ENCODE results near the gene KRTAP6-1. TPM values are rescaled to one million over a fixed set of nuclear protein-coding genes. Genes with fewer than 3 reads are reported as not detected.

Gene KRTAP6-1
- total RNA-seq = not detected
- total RNA-seq (2013) = not detected
- total RNA-seq = 0 reads per million in 29 experiments

- DNase-seq (no peak), ATAC-seq (replicated peaks in 1 of 4) (no peak)
- no peaks in the 10 kb centered on the region for H3K9me3 ChIP-seq
- Mint-ChIP-seq H3K27ac (no peak within 1 kb of the TSS), H3K9me3 (peaks cover 4 to 5% (median 4%) of the 10 kb centered on the region in 3 donors), H3K4me1 (no peaks in the 10 kb centered on the region), H3K4me3 (no peak within 1 kb of the TSS), H3K27me3 (peaks cover 0 to 3% of the 10 kb centered on the region in 2 donors), H3K36me3 (no peaks in the 10 kb centered on the region)
- ChIA-PET POLR2A (no interaction called here), CTCF (no interaction called here)
- H3K36me3 ChIP-seq (ENCODE audit: control insufficient read depth in 2 of 2, extremely low read depth in 1 of 2, insufficient read depth in 1 of 2, low read length in 1 of 2) = no peaks in the 10 kb centered on the region
- H3K4me1 ChIP-seq (ENCODE audit: control insufficient read depth in 1 of 2, extremely low read depth in 1 of 2, insufficient read depth in 2 of 2, low read length in 2 of 2) = no peaks in the 10 kb centered on the region
- H3K27me3 ChIP-seq (replicated peaks in 1 of 2; ENCODE audit: control insufficient read depth in 2 of 2, extremely low read depth in 1 of 2, insufficient read depth in 2 of 2, low read length in 1 of 2) = no peaks in the 10 kb centered on the region
- no peak within 1 kb of the TSS for H3K4me3 ChIP-seq (ENCODE audit: control insufficient read depth in 1 of 2, extremely low read depth in 1 of 2, low read length in 1 of 2)
- H3K27ac ChIP-seq (ENCODE audit: low read length) = no peak within 1 kb of the TSS
- 27% methylated on average over 1 of the region's 2 CpGs for WGBS (ENCODE audit: insufficient coverage)
Measured at GRCh38 chr21:30613836-30614235, at the start of gene KRTAP6-1. TSS of gene KRTAP6-1 (minus strand) at chr21:30613930. CDS start at chr21:30613904, 26 bp downstream.

GRCh38 chr21:30652891-30653290 is 39.2 kb upstream of the KRTAP6-1 start:
- H3K4me1 ChIP-seq (ENCODE audit: control insufficient read depth in 1 of 2, extremely low read depth in 1 of 2, insufficient read depth in 2 of 2, low read length in 2 of 2) = no peaks in the 10 kb centered on the region
- no peaks in the 10 kb centered on the region for H3K4me1 Mint-ChIP-seq
- POLR2A ChIA-PET = no interaction called here
- no peak overlapping the region for H3K27ac ChIP-seq (ENCODE audit: low read length)
- DNase-seq (no peak), ATAC-seq (replicated peaks in 1 of 4) (no peak)
- no peak overlapping the region for H3K4me3 Mint-ChIP-seq
- CTCF ChIA-PET = no interaction called here
- H3K36me3 ChIP-seq (ENCODE audit: control insufficient read depth in 2 of 2, extremely low read depth in 1 of 2, insufficient read depth in 1 of 2, low read length in 1 of 2) = no peaks in the 10 kb centered on the region
- H3K9me3 Mint-ChIP-seq = no peaks in the 10 kb centered on the region
- H3K27me3 ChIP-seq (replicated peaks in 1 of 2; ENCODE audit: control insufficient read depth in 2 of 2, extremely low read depth in 1 of 2, insufficient read depth in 2 of 2, low read length in 1 of 2) = no peaks in the 10 kb centered on the region
- no peak overlapping the region for H3K27ac Mint-ChIP-seq
- H3K27me3 Mint-ChIP-seq = peaks cover 0 to 1% of the 10 kb centered on the region in 2 donors
- H3K4me3 ChIP-seq (ENCODE audit: control insufficient read depth in 1 of 2, extremely low read depth in 1 of 2, low read length in 1 of 2) = no peak overlapping the region
- H3K9me3 ChIP-seq = no peaks in the 10 kb centered on the region
- no peaks in the 10 kb centered on the region for H3K36me3 Mint-ChIP-seq

GRCh38 chr21:30646904-30647414 is 33.2 kb upstream of the KRTAP6-1 start:
- no peaks in the 10 kb centered on the region for H3K36me3 ChIP-seq (ENCODE audit: control insufficient read depth in 2 of 2, extremely low read depth in 1 of 2, insufficient read depth in 1 of 2, low read length in 1 of 2)
- WGBS (ENCODE audit: insufficient coverage) = no CpG with 5 or more reads among the region's 1 CpG
- no peak overlapping the region for H3K27ac ChIP-seq (ENCODE audit: low read length)
- no peaks in the 10 kb centered on the region for H3K4me1 Mint-ChIP-seq
- H3K9me3 Mint-ChIP-seq = peaks cover 0 to 3% (median 0%) of the 10 kb centered on the region in 3 donors
- H3K27me3 ChIP-seq (replicated peaks in 1 of 2; ENCODE audit: control insufficient read depth in 2 of 2, extremely low read depth in 1 of 2, insufficient read depth in 2 of 2, low read length in 1 of 2) = no peaks in the 10 kb centered on the region
- H3K4me3 Mint-ChIP-seq = no peak overlapping the region
- ChIA-PET POLR2A (no interaction called here), CTCF (interaction anchor here in 1 of 2 donors (0.7 kb wide), 1 partner anchor 1194 kb away, joined by 3 read pairs; no protein-coding TSS in a partner anchor)
- H3K27ac Mint-ChIP-seq = no peak overlapping the region
- peaks cover 0 to 1% of the 10 kb centered on the region in 2 donors for H3K27me3 Mint-ChIP-seq
- H3K4me3 ChIP-seq (ENCODE audit: control insufficient read depth in 1 of 2, extremely low read depth in 1 of 2, low read length in 1 of 2) = no peak overlapping the region
- no peak for ATAC-seq (replicated peaks in 1 of 4)
- DNase-seq = no peak
- no peaks in the 10 kb centered on the region for H3K9me3 ChIP-seq
- H3K4me1 ChIP-seq (ENCODE audit: control insufficient read depth in 1 of 2, extremely low read depth in 1 of 2, insufficient read depth in 2 of 2, low read length in 2 of 2) = no peaks in the 10 kb centered on the region
- no peaks in the 10 kb centered on the region for H3K36me3 Mint-ChIP-seq

GRCh38 chr21:30642564-30642963 is 28.8 kb upstream of the KRTAP6-1 start, which contains the start of gene KRTAP20-3:
TSS of gene KRTAP20-3 (plus strand) at chr21:30642864.
- ATAC-seq (replicated peaks in 1 of 4) (no peak), DNase-seq (no peak)
- H3K27ac Mint-ChIP-seq = no peak within 1 kb of the TSS
- no peaks in the 10 kb centered on the region for H3K36me3 Mint-ChIP-seq
- no peak within 1 kb of the TSS for H3K4me3 Mint-ChIP-seq
- Histone ChIP-seq H3K4me1 (ENCODE audit: control insufficient read depth in 1 of 2, extremely low read depth in 1 of 2, insufficient read depth in 2 of 2, low read length in 2 of 2) (no peaks in the 10 kb centered on the region), H3K27me3 (replicated peaks in 1 of 2; ENCODE audit: control insufficient read depth in 2 of 2, extremely low read depth in 1 of 2, insufficient read depth in 2 of 2, low read length in 1 of 2) (no peaks in the 10 kb centered on the region), H3K4me3 (ENCODE audit: control insufficient read depth in 1 of 2, extremely low read depth in 1 of 2, low read length in 1 of 2) (no peak within 1 kb of the TSS), H3K9me3 (no peaks in the 10 kb centered on the region), H3K36me3 (ENCODE audit: control insufficient read depth in 2 of 2, extremely low read depth in 1 of 2, insufficient read depth in 1 of 2, low read length in 1 of 2) (no peaks in the 10 kb centered on the region), H3K27ac (ENCODE audit: low read length) (no peak within 1 kb of the TSS)
- ChIA-PET CTCF (no interaction called here), POLR2A (no interaction called here)
- WGBS (ENCODE audit: insufficient coverage) = no CpG with 5 or more reads among the region's 2 CpGs
- no peaks in the 10 kb centered on the region for H3K27me3 Mint-ChIP-seq
- no peaks in the 10 kb centered on the region for H3K4me1 Mint-ChIP-seq
- peaks cover 0 to 3% (median 0%) of the 10 kb centered on the region in 3 donors for H3K9me3 Mint-ChIP-seq

GRCh38 chr21:30638686-30639085 is 25.0 kb upstream of the KRTAP6-1 start:
- POLR2A ChIA-PET = no interaction called here
- H3K4me1 ChIP-seq (ENCODE audit: control insufficient read depth in 1 of 2, extremely low read depth in 1 of 2, insufficient read depth in 2 of 2, low read length in 2 of 2) = no peaks in the 10 kb centered on the region
- Mint-ChIP-seq H3K27ac (no peak overlapping the region), H3K4me3 (no peak overlapping the region), H3K36me3 (no peaks in the 10 kb centered on the region), H3K9me3 (peaks cover 0 to 3% (median 0%) of the 10 kb centered on the region in 3 donors), H3K4me1 (no peaks in the 10 kb centered on the region), H3K27me3 (no peaks in the 10 kb centered on the region)
- H3K9me3 ChIP-seq = no peaks in the 10 kb centered on the region
- no peak overlapping the region for H3K27ac ChIP-seq (ENCODE audit: low read length)
- DNase-seq = no peak
- H3K27me3 ChIP-seq (replicated peaks in 1 of 2; ENCODE audit: control insufficient read depth in 2 of 2, extremely low read depth in 1 of 2, insufficient read depth in 2 of 2, low read length in 1 of 2) = no peaks in the 10 kb centered on the region
- no CpG with 5 or more reads among the region's 3 CpGs for WGBS (ENCODE audit: insufficient coverage)
- no peak for ATAC-seq (replicated peaks in 1 of 4)
- H3K36me3 ChIP-seq (ENCODE audit: control insufficient read depth in 2 of 2, extremely low read depth in 1 of 2, insufficient read depth in 1 of 2, low read length in 1 of 2) = no peaks in the 10 kb centered on the region
- CTCF ChIA-PET = no interaction called here
- H3K4me3 ChIP-seq (ENCODE audit: control insufficient read depth in 1 of 2, extremely low read depth in 1 of 2, low read length in 1 of 2) = no peak overlapping the region

GRCh38 chr21:30634906-30635305 is 21.2 kb upstream of the KRTAP6-1 start, which contains the start of gene KRTAP20-2:
TSS of gene KRTAP20-2 (plus strand) at chr21:30635206. CDS start at chr21:30635264, 58 bp downstream.
- Histone ChIP-seq H3K4me1 (ENCODE audit: control insufficient read depth in 1 of 2, extremely low read depth in 1 of 2, insufficient read depth in 2 of 2, low read length in 2 of 2) (no peaks in the 10 kb centered on the region), H3K4me3 (ENCODE audit: control insufficient read depth in 1 of 2, extremely low read depth in 1 of 2, low read length in 1 of 2) (no peak within 1 kb of the TSS), H3K36me3 (ENCODE audit: control insufficient read depth in 2 of 2, extremely low read depth in 1 of 2, insufficient read depth in 1 of 2, low read length in 1 of 2) (no peaks in the 10 kb centered on the region), H3K27me3 (replicated peaks in 1 of 2; ENCODE audit: control insufficient read depth in 2 of 2, extremely low read depth in 1 of 2, insufficient read depth in 2 of 2, low read length in 1 of 2) (no peaks in the 10 kb centered on the region), H3K27ac (ENCODE audit: low read length) (no peak within 1 kb of the TSS), H3K9me3 (no peaks in the 10 kb centered on the region)
- Mint-ChIP-seq H3K27ac (no peak within 1 kb of the TSS), H3K9me3 (no peaks in the 10 kb centered on the region), H3K27me3 (peaks cover 0 to 6% of the 10 kb centered on the region in 2 donors), H3K36me3 (no peaks in the 10 kb centered on the region), H3K4me3 (no peak within 1 kb of the TSS), H3K4me1 (no peaks in the 10 kb centered on the region)
- DNase-seq = no peak
- 100% methylated on average over 1 of the region's 1 CpG for WGBS (ENCODE audit: insufficient coverage)
- ChIA-PET POLR2A (no interaction called here), CTCF (no interaction called here)
- no peak for ATAC-seq (replicated peaks in 1 of 4)

GRCh38 chr21:30629200-30629599 is 15.5 kb upstream of the KRTAP6-1 start:
- DNase-seq (no peak), ATAC-seq (replicated peaks in 1 of 4) (no peak)
- H3K4me3 Mint-ChIP-seq = no peak overlapping the region
- no peak overlapping the region for H3K27ac ChIP-seq (ENCODE audit: low read length)
- ChIA-PET POLR2A (no interaction called here), CTCF (no interaction called here)
- peaks cover 0 to 3% (median 0%) of the 10 kb centered on the region in 3 donors for H3K9me3 Mint-ChIP-seq
- H3K36me3 ChIP-seq (ENCODE audit: control insufficient read depth in 2 of 2, extremely low read depth in 1 of 2, insufficient read depth in 1 of 2, low read length in 1 of 2) = no peaks in the 10 kb centered on the region
- no peaks in the 10 kb centered on the region for H3K27me3 ChIP-seq (replicated peaks in 1 of 2; ENCODE audit: control insufficient read depth in 2 of 2, extremely low read depth in 1 of 2, insufficient read depth in 2 of 2, low read length in 1 of 2)
- no peak overlapping the region for H3K4me3 ChIP-seq (ENCODE audit: control insufficient read depth in 1 of 2, extremely low read depth in 1 of 2, low read length in 1 of 2)
- H3K4me1 ChIP-seq (ENCODE audit: control insufficient read depth in 1 of 2, extremely low read depth in 1 of 2, insufficient read depth in 2 of 2, low read length in 2 of 2) = no peaks in the 10 kb centered on the region
- no CpG with 5 or more reads among the region's 1 CpG for WGBS (ENCODE audit: insufficient coverage)
- peaks cover 2% of the 10 kb centered on the region for H3K9me3 ChIP-seq
- no peaks in the 10 kb centered on the region for H3K4me1 Mint-ChIP-seq
- H3K36me3 Mint-ChIP-seq = no peaks in the 10 kb centered on the region
- H3K27ac Mint-ChIP-seq = no peak overlapping the region
- H3K27me3 Mint-ChIP-seq = peaks cover 0 to 6% of the 10 kb centered on the region in 2 donors

Measured in T-cell (primary cell).